GM12872 (cell line): ENCODE measurements around the gene NLRP3.

Source experiments
- TF ChIP-seq, protein P1 (sequence below): IDR thresholded peaks from 3 replicates; pipeline ENCODE4 v1.5.1; 2011; ENCODE audit warnings: low read depth, mild to moderate bottlenecking, low read length, moderate library complexity; ENCODE audit not compliant: insufficient read depth

NLRP3 gene

DNA sequence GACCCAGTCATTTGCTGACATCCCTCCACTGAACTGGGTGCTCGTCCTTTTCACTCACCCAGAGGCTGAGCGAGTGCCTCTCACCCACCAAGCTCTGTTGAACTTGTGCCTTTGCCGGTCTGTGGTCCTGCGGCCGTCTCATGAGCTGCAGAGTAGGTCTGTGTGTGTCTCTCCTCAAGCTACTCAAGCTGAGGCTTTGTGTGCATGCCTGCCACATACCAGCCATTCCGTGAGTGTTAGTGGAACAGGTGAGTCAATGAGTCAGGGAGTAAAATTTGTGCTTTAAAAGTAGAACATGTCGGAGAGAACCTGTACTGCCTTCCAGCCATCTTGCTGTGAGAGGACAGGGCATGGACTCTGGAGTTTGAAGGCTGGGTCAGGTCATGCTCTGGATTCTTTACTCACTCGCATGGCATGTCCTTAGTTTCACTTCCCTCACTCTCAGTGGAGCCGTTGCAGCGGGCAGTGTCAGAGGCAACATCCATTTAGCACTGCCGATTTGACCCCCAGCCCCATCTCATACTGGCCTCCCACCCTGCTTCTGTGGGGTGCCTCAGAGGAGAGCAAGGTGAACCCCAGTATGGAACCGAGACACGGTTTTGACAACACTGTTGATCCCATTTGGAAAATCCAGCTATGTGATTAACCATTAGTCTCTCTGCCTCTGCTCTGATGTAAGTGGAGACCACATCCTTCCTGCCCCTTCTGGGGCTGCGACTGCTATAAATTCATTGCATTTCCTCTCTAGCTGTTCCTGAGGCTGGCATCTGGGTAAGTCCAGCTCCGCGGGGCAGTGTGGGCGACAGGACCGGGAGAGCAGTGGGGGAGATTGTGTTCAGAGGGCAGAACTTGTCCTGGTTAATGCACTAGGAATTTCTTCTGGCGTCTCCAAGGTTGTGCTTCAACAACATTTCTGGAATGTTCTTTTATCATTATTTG, at the start of gene NLRP3:
Gene NLRP3 (plus strand): TSS at position 751 of the 939 bp plus-strand sequence. CDS start 2,628 bp downstream, outside the sequence.
- TF ChIP-seq, protein P1, sequence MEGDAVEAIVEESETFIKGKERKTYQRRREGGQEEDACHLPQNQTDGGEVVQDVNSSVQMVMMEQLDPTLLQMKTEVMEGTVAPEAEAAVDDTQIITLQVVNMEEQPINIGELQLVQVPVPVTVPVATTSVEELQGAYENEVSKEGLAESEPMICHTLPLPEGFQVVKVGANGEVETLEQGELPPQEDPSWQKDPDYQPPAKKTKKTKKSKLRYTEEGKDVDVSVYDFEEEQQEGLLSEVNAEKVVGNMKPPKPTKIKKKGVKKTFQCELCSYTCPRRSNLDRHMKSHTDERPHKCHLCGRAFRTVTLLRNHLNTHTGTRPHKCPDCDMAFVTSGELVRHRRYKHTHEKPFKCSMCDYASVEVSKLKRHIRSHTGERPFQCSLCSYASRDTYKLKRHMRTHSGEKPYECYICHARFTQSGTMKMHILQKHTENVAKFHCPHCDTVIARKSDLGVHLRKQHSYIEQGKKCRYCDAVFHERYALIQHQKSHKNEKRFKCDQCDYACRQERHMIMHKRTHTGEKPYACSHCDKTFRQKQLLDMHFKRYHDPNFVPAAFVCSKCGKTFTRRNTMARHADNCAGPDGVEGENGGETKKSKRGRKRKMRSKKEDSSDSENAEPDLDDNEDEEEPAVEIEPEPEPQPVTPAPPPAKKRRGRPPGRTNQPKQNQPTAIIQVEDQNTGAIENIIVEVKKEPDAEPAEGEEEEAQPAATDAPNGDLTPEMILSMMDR = no peak

DNA sequence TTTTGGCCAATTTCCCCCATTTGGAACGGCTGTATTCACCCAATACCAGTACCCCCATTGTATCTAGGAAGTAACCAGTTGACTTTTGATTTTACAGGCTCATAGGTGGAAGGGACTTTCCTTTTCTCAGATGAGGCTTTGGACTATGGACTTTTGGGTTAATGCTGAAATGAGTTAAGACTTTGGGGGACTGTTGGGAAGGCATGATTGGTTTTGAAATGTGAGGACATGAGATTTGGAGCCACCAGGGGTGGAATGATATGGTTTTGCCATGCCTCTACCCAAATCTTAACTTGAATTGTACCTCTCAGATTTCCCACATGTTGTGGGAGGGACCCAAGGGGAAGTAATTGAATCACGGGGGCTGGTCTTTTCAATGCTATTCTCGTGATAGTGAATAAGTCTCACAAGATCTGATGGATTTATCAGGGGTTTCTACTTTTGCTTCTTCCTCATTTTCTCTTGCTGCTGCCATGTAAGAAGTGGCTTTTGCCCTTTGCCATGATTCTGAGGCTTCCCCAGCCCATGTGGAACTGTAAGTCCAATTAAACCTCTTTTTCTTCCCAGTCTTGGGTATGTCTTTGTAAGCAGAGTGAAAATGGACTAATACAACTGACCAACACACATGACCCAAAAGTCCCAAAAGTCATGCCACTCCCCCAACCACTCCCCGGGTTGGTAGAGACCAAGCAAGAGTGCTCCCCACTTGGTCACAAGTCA, 48.9 kb upstream of the NLRP3 start:
- TF ChIP-seq, protein P1 = no peak

DNA sequence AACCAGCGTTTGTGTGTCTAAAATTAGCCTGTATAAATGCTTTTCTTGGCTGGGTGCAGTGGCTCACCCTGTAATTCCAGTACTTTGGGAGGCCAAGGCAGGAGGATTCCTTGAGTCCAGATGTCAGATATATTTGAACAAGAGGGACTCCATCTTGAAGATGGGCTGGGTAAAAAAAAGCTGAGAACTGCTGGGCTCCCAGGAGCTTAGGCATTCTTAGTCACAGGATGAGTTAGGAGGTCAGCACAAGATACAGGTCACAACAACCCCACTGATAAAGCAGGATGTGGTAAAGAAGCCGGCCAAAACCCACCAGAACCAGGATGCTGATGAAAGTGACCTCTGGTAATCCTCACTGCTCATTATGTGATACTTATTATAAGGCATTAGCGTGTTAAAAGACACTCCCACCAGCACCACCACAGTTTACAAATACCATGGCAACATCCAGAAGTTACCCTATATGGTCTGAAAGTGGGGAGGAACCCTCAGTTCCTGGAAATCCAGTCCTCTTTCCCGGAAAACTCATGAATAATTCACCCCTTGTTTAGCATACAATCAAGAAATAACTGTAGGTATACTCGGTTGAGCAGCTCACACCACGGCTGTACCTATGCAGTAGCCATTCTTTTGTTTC, 48.1 kb upstream of the NLRP3 start:
- TF ChIP-seq, protein P1 = no peak

DNA sequence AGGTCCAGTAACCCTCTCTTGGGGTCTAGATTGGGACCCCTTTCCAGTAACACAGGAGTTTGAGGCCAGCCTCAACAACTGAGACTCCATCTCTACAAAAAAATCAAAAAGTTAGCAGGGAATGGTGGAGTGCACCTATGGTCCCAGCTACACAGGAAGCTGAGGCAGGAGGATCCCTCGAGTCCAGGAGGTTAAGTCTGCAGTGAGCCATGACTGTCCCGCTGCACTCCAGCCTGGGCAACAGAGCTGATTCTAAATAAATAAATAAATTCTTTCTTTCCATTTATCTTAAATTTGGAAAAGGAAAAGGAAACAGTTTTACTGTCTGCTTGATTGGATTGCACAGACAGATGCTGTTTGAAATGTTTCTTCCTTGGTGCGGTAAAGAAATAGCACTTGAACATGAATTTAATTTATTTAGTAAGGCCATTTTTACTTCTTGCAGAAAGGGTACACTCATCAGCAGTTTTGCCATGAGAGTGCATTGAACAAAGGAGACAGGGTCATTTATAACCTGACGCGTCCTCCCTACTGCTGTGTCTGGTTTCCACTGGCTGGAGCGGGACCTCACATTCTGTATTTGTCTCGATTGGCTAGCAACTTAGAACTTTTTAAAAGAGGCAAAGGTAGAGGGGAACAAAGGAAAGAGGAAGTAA, 47.4 kb upstream of the NLRP3 start:
- TF ChIP-seq, protein P1 = no peak

DNA sequence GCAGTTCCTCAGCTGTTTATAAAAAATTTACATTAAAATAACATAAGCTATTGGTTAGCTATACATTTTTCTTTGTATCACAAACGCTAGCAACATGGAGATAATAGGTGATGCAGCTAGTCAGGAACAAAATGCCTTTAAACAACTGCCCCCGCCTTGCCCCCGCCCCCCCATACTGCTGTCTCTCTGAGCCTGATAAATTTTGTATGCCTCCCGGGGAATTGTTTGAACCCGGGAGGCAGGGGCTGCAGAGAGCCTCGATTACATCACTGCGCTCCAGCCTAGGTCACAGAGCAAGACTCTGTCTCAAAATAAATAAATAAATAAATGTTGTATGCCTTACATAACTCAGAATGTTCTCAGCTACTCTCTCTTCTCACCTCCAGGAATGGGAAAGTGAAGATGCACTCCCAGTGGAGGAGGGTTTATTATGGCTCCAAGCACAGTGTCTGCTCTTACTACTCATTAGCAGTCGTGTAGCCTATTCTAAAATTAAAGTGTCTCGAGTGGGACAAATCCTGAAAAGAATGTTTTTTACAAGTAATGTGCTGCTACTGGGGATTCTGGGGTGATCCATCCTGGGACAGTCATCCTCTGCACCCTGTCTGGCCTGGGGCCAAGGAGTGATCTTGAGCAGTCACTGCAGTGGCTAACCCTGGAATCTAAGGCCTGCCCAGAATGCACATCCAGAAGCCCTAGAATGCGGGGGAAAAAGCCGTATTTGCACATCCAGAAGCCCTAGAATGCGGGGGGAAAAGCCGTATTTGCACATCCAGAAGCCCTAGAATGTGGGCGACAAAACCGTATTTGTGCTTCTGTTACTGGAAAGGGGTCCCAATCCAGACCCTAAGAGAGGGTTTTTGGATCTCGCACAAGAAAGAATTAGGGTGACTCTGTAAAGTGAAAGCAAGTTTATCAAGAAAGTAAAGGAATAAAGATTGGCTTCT, 44.9 kb upstream of the NLRP3 start:
- TF ChIP-seq, protein P1 = no peak

DNA sequence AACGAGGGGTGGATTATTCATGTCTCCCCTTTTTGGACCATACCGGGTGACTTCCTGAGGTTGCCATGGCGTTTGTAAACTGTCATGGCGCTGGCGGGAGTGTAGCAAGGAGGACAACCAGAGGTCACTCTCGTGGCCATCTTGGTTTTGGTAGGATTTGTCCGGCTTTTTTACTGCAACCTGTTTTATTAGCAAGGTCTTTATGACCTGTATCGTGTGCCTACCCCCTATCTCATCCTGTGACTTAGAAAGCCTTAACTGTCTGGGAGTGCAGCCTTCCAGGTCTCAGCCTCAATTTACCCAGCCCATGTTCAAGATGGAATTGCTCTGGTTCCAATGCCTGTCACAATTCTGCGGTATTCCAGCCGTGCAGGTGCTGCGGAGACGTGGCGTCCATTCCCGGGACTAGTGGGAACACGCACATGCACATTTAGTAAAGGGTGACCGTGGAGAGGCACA, 44.1 kb upstream of the NLRP3 start:
- TF ChIP-seq, protein P1 = no peak
